GM23248 (cell line): ENCODE measurements around the gene NDUFAB1.

Experiments
- EZH2 ChIP-seq: fragments of 200-600 bp; sonication (generic); IDR thresholded peaks from 2 replicates; pipeline ENCODE4 v1.6.1; 2018; ENCODE audit warnings: antibody characterized with exemption, mild to moderate bottlenecking; ENCODE audit not compliant: insufficient read depth, poor library complexity, severe bottlenecking
- EZH2phosphoT487 ChIP-seq: fragments of 200-600 bp; sonication (generic); IDR thresholded peaks from 2 replicates; pipeline ENCODE4 v1.6.1; 2018; ENCODE audit warnings: antibody characterized with exemption, moderate library complexity, mild to moderate bottlenecking, low read depth; ENCODE audit not compliant: insufficient read depth

DNA sequence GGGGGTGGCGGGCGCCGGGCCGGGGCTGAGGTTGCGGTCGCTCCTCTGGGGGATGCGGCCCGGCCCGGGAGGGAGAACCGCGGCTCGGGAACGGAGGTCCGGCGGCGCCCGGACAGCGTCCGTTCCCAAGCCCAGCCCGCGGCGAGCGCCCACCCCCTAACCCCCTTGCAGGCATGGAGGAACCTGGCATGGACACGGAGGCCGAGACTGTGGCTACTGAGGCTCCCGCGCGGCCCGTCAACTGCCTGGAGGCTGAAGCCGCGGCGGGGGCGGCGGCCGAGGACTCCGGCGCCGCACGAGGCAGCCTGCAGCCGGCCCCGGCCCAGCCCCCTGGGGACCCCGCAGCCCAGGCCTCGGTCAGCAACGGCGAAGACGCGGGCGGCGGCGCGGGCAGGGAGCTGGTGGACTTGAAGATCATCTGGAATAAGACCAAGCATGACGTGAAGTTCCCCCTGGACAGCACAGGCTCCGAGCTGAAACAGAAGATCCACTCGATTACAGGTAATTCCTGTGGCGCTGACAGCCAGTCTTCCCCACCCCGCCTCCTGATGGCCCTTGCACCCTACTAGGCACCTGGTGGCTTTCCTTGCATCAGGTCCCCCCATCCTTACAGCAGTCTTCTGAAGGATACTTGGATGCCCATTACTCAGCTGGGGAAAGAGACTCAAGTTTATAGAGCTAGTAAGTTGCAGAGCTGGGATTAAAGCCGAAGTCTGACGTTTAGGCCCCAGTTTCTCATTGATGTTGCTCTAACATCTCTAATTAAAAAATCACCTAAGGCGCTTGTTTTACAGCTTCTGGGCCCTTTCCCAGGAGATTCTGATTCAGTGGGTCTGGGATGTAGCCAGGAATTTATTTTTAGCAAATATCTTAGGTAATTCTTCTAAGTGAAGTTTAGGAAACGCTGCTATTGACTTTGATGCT lies 38.1 kb downstream of the NDUFAB1 start:
- TF ChIP-seq EZH2 (no peak), EZH2phosphoT487 (no peak)
